HepG2 (cell line): ENCODE measurements around the gene P2RY6. TPM values are rescaled to one million over a fixed set of nuclear protein-coding genes. Genes with fewer than 3 reads are reported as not detected.

ENCODE experiments used
- ATM ChIP-seq: fragments of 450-650 bp; IDR thresholded peaks from 2 replicates; pipeline ENCODE4 v1.7.1; 2017; ENCODE audit warnings: mild to moderate bottlenecking, borderline replicate concordance
- CHCHD3 ChIP-seq: sonication (generic); formaldehyde crosslinking; IDR thresholded peaks from 2 replicates; pipeline ENCODE4 v1.8.0; 2022; ENCODE audit warnings: mild to moderate bottlenecking, missing genetic modification reagents, moderate library complexity
- DMAP1 ChIP-seq: IDR thresholded peaks from 2 replicates; pipeline ENCODE4 v1.6.1; 2016
- FOXJ3 ChIP-seq: sonication (generic); formaldehyde crosslinking; IDR thresholded peaks from 2 replicates; pipeline ENCODE4 v1.4.0; 2020; ENCODE audit warnings: missing genetic modification reagents, mild to moderate bottlenecking, borderline replicate concordance
- GPBP1L1 ChIP-seq: sonication (generic); formaldehyde crosslinking; IDR thresholded peaks from 2 replicates; pipeline ENCODE4 v1.5.0; 2020; ENCODE audit warnings: mild to moderate bottlenecking, missing genetic modification reagents
- GTF2F1 ChIP-seq: fragments of 150-350 bp; IDR thresholded peaks from 2 replicates; pipeline ENCODE4 v1.6.1; 2014; ENCODE audit warnings: low read length
- KLF12 ChIP-seq: sonication (generic); formaldehyde crosslinking; IDR thresholded peaks from 2 replicates; pipeline ENCODE4 v1.4.0; 2020; ENCODE audit warnings: missing genetic modification reagents, borderline replicate concordance
- MTF1 ChIP-seq: sonication (generic); formaldehyde crosslinking; IDR thresholded peaks from 2 replicates; pipeline ENCODE4 v1.5.0; 2020; ENCODE audit warnings: missing genetic modification reagents
- NFKBIZ ChIP-seq: IDR thresholded peaks from 2 replicates; pipeline ENCODE4 v1.6.1; 2018; ENCODE audit warnings: missing genetic modification reagents, missing compliant biosample characterization
- SKIL ChIP-seq: sonication (generic); formaldehyde crosslinking; IDR thresholded peaks from 2 replicates; pipeline ENCODE4 v1.8.0; 2022; ENCODE audit warnings: missing genetic modification reagents, mild to moderate bottlenecking, moderate library complexity, borderline replicate concordance
- SMAD1 ChIP-seq: sonication (generic); formaldehyde crosslinking; IDR thresholded peaks from 2 replicates; pipeline ENCODE4 v1.4.0; 2020; ENCODE audit warnings: missing genetic modification reagents, low read depth, mild to moderate bottlenecking, borderline replicate concordance
- TCF7 ChIP-seq: sonication (generic); IDR thresholded peaks from 2 replicates; pipeline ENCODE4 v1.6.1; 2016; ENCODE audit warnings: antibody characterized with exemption, low read depth
- ZFY ChIP-seq: sonication (generic); formaldehyde crosslinking; IDR thresholded peaks from 2 replicates; pipeline ENCODE4 v1.4.0; 2020; ENCODE audit warnings: missing genetic modification reagents
- ZNF207 ChIP-seq: fragments of 450-650 bp; IDR thresholded peaks from 2 replicates; pipeline ENCODE4 v1.6.1; 2016; ENCODE audit warnings: antibody characterized with exemption, borderline replicate concordance
- ZNF337 ChIP-seq: sonication (generic); formaldehyde crosslinking; IDR thresholded peaks from 2 replicates; pipeline ENCODE4 v1.5.1; 2020; ENCODE audit warnings: missing genetic modification reagents, low read depth, mild to moderate bottlenecking, borderline replicate concordance
- ZNF382 ChIP-seq: sonication (generic); formaldehyde crosslinking; IDR thresholded peaks from 2 replicates; pipeline ENCODE4 v1.5.0; 2020; ENCODE audit warnings: missing genetic modification reagents, mild to moderate bottlenecking, borderline replicate concordance
- ZNF605 ChIP-seq: sonication (generic); formaldehyde crosslinking; IDR thresholded peaks from 2 replicates; pipeline ENCODE4 v1.8.0; 2022; ENCODE audit warnings: mild to moderate bottlenecking, missing genetic modification reagents
- ZNF746 ChIP-seq: sonication (generic); formaldehyde crosslinking; IDR thresholded peaks from 2 replicates; pipeline ENCODE4 v1.8.0; 2022; ENCODE audit warnings: mild to moderate bottlenecking, missing genetic modification reagents
- ZNF747 ChIP-seq: sonication (generic); formaldehyde crosslinking; IDR thresholded peaks from 2 replicates; pipeline ENCODE4 v1.8.1; 2023; ENCODE audit warnings: missing genetic modification reagents, mild to moderate bottlenecking, borderline replicate concordance
- ZNF776 ChIP-seq: sonication (generic); formaldehyde crosslinking; IDR thresholded peaks from 2 replicates; pipeline ENCODE4 v1.4.0; 2020; ENCODE audit warnings: mild to moderate bottlenecking, missing genetic modification reagents
- polyA plus RNA-seq, 8 experiments: library from polyadenylated mRNA; depleted of rRNA in 3 of 8; stranded (reverse) in 7 of 8; unstranded in 1 of 8; fragments of >200 nt; fragmentation: Illumina TruSeq in 4 of 8; extraction: Trizol in 4 of 8; gene quantifications; 2 replicates each; pipeline versions ENCODE4 v1.2.1 to v1.2.3, GENCODE V29; 2011 to 2016; ENCODE audit warnings: low read depth in 4 of 8, missing spikeins in 1 of 8, mixed read lengths in 1 of 8; ENCODE audit not compliant: insufficient read depth in 1 of 8
- total RNA-seq, 5 experiments: library from RNA; depleted of rRNA; stranded (reverse); fragments of >200 nt; fragmentation: Illumina TruSeq; extraction: Trizol; gene quantifications; 2 replicates each; pipeline ENCODE4 v1.2.3, GENCODE V29; 2016; ENCODE audit warnings: low read depth in 1 of 5
- TF ChIP-seq, protein P1 (sequence below): sonication (generic); formaldehyde crosslinking; IDR thresholded peaks from 2 replicates; pipeline ENCODE4 v1.4.0; 2020; ENCODE audit warnings: missing genetic modification reagents
- TF ChIP-seq, protein P2 (sequence below): sonication (generic); formaldehyde crosslinking; IDR thresholded peaks from 2 replicates; pipeline ENCODE4 v1.5.0; 2020; ENCODE audit warnings: missing genetic modification reagents
- TF ChIP-seq, protein P3 (sequence below): sonication (generic); formaldehyde crosslinking; IDR thresholded peaks from 2 replicates; pipeline ENCODE4 v1.4.0; 2020; ENCODE audit warnings: missing genetic modification reagents

Gene P2RY6
- total and polyA plus RNA-seq, 2 of the 13 experiments (the other 11 are each of a cell fraction or from before 2014, with no cell fraction given), result 0.09 to 0.29 TPM

DNA sequence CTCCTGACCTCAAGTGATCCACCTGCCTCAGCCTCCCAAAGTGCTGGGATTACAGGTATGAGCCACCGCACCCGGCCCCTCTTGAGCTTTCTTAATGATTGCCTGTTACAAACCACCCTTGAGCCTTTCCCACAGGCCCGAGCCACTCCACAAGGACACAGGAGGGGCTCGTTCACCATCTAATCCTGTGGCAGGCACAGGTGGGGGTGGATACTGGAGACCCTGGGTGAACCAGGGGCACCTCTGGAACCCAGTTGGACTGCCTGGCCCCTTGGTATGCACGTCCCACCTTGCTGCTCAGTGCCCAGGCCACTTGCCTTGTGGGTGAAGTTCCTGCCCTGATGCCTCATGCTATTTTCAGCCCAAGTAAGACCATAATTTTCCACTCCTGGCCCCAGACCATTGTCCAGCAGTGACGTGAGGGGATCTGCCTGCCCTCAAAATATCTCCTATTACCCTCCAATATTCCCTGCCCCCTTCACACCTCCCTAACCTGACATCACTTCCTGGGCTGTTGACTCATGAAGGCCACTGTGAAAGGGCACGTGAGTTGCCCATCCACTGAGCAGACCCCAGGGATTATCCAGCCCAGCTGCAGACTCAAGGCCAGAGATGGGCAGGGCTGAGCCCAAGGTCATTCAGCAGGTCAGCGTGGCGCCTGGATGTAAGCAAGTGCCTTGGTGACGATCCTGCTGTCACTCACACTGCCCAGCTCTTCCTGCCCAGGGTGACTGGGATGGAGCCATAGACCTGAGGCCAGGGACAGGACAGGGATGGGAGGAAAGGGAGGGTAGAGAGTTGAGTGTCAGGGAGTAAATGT, 34.5 kb upstream of the P2RY6 start (continued):
- TF ChIP-seq ZNF776 (CRISPR knock-in tag) (0 out of 2 replicates have a peak, but pooled peaks have one; percentile 31), ZFY (CRISPR knock-in tag) (peak; percentile 39; the same call in 1 of the 2 replicates), SMAD1 (CRISPR knock-in tag) (no peak), GTF2F1 (no peak), ZNF747 (CRISPR knock-in tag) (no peak), CHCHD3 (CRISPR knock-in tag) (no peak), ZNF337 (CRISPR knock-in tag) (no peak), KLF12 (CRISPR knock-in tag) (no peak), SKIL (CRISPR knock-in tag) (peak; percentile 84), ATM (no peak), DMAP1 (CRISPR knock-in tag) (no peak), ZNF605 (peak; percentile 76), TCF7 (no peak), ZNF746 (CRISPR knock-in tag) (peak; percentile 74; the same call in 1 of the 2 replicates), FOXJ3 (CRISPR knock-in tag) (no peak), ZNF382 (no peak), NFKBIZ (CRISPR knock-in tag) (0 out of 2 replicates have a peak, but pooled peaks have one; percentile 45), ZNF207 (no peak), GPBP1L1 (CRISPR knock-in tag) (no peak), MTF1 (CRISPR knock-in tag) (no peak)
- TF ChIP-seq, protein P1, sequence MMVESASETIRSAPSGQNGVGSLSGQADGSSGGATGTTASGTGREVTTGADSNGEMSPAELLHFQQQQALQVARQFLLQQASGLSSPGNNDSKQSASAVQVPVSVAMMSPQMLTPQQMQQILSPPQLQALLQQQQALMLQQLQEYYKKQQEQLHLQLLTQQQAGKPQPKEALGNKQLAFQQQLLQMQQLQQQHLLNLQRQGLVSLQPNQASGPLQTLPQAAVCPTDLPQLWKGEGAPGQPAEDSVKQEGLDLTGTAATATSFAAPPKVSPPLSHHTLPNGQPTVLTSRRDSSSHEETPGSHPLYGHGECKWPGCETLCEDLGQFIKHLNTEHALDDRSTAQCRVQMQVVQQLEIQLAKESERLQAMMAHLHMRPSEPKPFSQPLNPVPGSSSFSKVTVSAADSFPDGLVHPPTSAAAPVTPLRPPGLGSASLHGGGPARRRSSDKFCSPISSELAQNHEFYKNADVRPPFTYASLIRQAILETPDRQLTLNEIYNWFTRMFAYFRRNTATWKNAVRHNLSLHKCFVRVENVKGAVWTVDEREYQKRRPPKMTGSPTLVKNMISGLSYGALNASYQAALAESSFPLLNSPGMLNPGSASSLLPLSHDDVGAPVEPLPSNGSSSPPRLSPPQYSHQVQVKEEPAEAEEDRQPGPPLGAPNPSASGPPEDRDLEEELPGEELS (CRISPR knock-in tag), result peak; percentile 84
- TF ChIP-seq, protein P2, sequence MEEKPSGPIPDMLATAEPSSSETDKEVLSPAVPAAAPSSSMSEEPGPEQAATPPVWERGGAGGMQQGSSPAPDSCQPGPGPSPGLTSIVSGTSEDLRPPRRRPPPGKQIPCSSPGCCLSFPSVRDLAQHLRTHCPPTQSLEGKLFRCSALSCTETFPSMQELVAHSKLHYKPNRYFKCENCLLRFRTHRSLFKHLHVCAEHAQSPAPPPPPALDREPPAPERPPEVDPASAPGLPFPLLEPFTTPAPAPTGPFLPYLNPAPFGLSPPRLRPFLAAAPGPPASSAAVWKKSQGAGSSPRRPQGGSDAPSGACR (CRISPR knock-in tag), result peak; percentile 67; the same call in 1 of the 2 replicates
- TF ChIP-seq, protein P3, sequence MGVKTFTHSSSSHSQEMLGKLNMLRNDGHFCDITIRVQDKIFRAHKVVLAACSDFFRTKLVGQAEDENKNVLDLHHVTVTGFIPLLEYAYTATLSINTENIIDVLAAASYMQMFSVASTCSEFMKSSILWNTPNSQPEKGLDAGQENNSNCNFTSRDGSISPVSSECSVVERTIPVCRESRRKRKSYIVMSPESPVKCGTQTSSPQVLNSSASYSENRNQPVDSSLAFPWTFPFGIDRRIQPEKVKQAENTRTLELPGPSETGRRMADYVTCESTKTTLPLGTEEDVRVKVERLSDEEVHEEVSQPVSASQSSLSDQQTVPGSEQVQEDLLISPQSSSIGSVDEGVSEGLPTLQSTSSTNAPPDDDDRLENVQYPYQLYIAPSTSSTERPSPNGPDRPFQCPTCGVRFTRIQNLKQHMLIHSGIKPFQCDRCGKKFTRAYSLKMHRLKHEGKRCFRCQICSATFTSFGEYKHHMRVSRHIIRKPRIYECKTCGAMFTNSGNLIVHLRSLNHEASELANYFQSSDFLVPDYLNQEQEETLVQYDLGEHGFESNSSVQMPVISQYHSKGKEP (CRISPR knock-in tag), result no peak
